ENCODE results near the gene ABCA4. TPM values are rescaled to one million over a fixed set of nuclear protein-coding genes. Genes with fewer than 3 reads are reported as not detected.
A peak's percentile ranks its signal among the peaks of the same experiment; 100 is the strongest.

Gene ABCA4
- total RNA-seq, 6 experiments from 2014 or later: 0.49 to 0.99 (median 0.75) TPM

DNA sequence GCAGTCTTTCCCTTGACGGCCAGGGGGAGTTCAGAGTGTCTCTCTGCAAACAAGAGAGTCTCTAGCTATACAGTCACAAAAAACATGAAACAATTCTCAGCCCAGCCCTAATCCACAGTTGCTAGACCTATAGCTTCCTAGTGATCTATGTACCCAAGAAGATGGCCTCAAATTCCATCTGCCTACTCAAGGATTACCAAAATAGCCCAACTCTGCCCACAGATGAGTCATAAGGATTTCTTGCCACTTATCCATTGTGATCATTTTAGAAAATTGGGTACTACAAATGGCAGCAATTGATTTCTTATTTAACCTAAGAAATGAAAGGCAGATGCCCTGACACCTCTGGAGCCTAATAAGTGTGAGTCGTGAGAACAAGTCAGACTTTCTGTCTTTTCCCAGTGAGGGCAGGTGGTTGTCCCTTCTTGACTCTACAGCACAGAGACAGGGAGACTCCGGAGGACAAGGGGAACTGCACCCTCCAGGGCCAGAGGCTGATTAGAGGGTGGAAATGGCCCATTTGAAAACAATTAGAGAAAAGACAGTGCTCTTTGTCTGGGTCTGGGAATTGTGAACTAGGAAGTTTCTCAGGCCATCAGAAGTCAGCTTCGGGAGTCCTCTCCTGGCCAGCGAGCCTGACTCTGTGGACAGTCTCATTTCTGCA, 65.4 kb downstream of the ABCA4 start:
- 66% methylated on average over 4 of the region's 5 CpGs for WGBS (ENCODE audit: insufficient coverage, low coverage, low lambda C conversion rate, missing lambda C conversion rate)
- H3K27me3 ChIP-seq: no peaks in the 10 kb centered on the region
- H3K36me3 ChIP-seq: no peaks in the 10 kb centered on the region
- no peak for TF ChIP-seq POLR2A (IDR thresholded peaks at IDR 0.05)
- TF ChIP-seq, protein P1, sequence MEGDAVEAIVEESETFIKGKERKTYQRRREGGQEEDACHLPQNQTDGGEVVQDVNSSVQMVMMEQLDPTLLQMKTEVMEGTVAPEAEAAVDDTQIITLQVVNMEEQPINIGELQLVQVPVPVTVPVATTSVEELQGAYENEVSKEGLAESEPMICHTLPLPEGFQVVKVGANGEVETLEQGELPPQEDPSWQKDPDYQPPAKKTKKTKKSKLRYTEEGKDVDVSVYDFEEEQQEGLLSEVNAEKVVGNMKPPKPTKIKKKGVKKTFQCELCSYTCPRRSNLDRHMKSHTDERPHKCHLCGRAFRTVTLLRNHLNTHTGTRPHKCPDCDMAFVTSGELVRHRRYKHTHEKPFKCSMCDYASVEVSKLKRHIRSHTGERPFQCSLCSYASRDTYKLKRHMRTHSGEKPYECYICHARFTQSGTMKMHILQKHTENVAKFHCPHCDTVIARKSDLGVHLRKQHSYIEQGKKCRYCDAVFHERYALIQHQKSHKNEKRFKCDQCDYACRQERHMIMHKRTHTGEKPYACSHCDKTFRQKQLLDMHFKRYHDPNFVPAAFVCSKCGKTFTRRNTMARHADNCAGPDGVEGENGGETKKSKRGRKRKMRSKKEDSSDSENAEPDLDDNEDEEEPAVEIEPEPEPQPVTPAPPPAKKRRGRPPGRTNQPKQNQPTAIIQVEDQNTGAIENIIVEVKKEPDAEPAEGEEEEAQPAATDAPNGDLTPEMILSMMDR (IDR thresholded peaks at IDR 0.05): no peak
- no peaks in the 10 kb centered on the region for H3K4me1 ChIP-seq
- H3K27ac ChIP-seq: no peak overlapping the region
- H3K9me3 ChIP-seq: no peaks in the 10 kb centered on the region
- intact Hi-C loops (cut with DNase I): no loop called here
- ATAC-seq (no peak), DNase-seq (no peak)
- H3K4me3 ChIP-seq: no peak overlapping the region

DNA sequence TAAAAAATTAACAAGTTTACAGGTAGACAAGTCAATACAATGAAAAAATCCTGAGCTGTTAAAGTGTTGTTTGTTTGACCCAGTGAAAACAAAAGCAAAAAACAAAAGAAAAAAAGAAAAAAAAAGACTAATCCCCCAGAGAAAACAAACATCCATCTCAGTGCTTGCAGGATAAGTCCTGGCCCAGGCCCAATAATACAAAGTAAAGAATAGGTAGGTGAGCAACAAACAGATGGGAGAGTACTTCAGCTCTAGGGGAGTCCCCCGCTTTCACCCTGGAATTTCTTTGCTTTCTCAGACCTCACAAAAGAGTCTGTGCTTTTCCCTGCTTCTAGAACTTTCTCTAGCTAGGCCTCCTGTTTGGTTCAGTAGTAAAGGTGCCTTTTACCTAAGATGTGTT, 70.3 kb downstream of the ABCA4 start:
- no peak overlapping the region for H3K4me3 ChIP-seq
- ATAC-seq (no peak), DNase-seq (no peak)
- no peaks in the 10 kb centered on the region for H3K36me3 ChIP-seq
- 100% methylated on average over 1 of the region's 1 CpG for WGBS (ENCODE audit: insufficient coverage, low coverage, low lambda C conversion rate, missing lambda C conversion rate)
- H3K4me1 ChIP-seq: peaks cover 0 to 3% (median 0%) of the 10 kb centered on the region in 4 donors
- intact Hi-C loops (cut with DNase I): no loop called here
- TF ChIP-seq, protein P1 (IDR thresholded peaks at IDR 0.05): no peak
- TF ChIP-seq POLR2A (IDR thresholded peaks at IDR 0.05): no peak
- H3K27ac ChIP-seq: no peak overlapping the region
- no peaks in the 10 kb centered on the region for H3K9me3 ChIP-seq
- no peaks in the 10 kb centered on the region for H3K27me3 ChIP-seq

DNA sequence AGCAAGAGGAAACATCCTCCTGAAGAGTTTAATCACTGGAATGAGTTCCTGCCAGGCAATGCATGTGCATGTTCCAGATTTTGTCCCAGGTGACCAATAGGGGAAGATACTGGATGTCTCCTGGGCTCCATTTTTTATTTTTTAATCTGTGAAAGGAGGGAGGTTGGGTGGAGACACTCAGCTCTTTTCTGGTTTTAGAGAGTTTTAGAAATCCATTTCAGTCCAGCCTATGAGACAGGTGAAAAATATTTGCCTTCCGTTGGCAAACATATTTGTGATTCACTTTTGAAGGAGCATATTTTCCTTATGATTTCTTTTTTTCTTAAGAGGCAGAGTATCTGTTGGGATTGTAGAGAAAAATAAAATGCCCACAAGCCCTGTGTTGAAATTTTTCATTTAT, 70.7 kb downstream of the ABCA4 start:
- Histone ChIP-seq H3K4me3 (no peak overlapping the region), H3K4me1 (peaks cover 0 to 4% (median 0%) of the 10 kb centered on the region in 4 donors), H3K27me3 (no peaks in the 10 kb centered on the region), H3K9me3 (no peaks in the 10 kb centered on the region), H3K27ac (no peak overlapping the region), H3K36me3 (no peaks in the 10 kb centered on the region)
- DNase-seq: no peak
- intact Hi-C loops (cut with DNase I): no loop called here
- no peak for ATAC-seq
- 88% methylated on average over 1 of the region's 1 CpG for WGBS (ENCODE audit: insufficient coverage, low coverage, low lambda C conversion rate, missing lambda C conversion rate)
- no peak for TF ChIP-seq POLR2A (IDR thresholded peaks at IDR 0.05)
- TF ChIP-seq, protein P1 (IDR thresholded peaks at IDR 0.05): no peak

DNA sequence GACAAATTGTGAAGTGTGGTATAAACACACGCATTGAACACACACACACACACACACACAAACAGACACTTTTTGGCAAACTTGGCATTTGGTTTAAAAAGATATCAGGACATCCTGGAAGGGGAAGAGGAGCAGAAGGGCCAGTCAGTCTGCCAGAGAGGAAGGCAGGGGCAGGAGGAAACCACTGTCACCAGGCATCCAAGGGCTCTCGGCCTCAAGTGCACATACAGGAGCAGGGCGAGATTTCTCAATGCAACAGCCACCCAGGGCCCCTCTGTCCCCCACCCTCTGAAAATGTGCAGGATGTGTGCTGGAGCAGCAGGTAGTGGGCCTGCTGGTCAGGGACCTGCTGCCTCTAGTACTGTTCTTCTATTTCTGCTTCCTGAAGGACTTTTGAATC, 71.2 kb downstream of the ABCA4 start:
- peak in 3 of 4 donors; percentile 7 to 15 (median 7) for ATAC-seq
- DNase-seq: no peak
- no peaks in the 10 kb centered on the region for H3K36me3 ChIP-seq
- no peak overlapping the region for H3K4me3 ChIP-seq
- no peaks in the 10 kb centered on the region for H3K9me3 ChIP-seq
- intact Hi-C loops (cut with DNase I): loop anchor here (5.0 kb wide), 1 partner anchor 288 kb away; no protein-coding TSS in a partner anchor
- WGBS (ENCODE audit: insufficient coverage, low coverage, low lambda C conversion rate, missing lambda C conversion rate): 50% methylated on average over 3 of the region's 3 CpGs
- peaks cover 0 to 4% (median 0%) of the 10 kb centered on the region in 4 donors for H3K4me1 ChIP-seq
- peak overlapping the region in 2 of 3 donors; percentile 10 to 47 for H3K27ac ChIP-seq
- TF ChIP-seq, protein P1 (IDR thresholded peaks at IDR 0.05): no peak
- no peak for TF ChIP-seq POLR2A (IDR thresholded peaks at IDR 0.05)
- H3K27me3 ChIP-seq: no peaks in the 10 kb centered on the region

Measured in right lobe of liver (tissue), 6 donors.